Hematopoietic multipotent progenitor cell treated with erythropoietin and hydrocortisone succinate and interleukin-3 and kit ligand, for 6 days (in vitro differentiated cells): ENCODE data around the gene CCDC51.

Experiments used
- DNase-seq: peaks from one replicate; pipeline ENCODE4 v3.0.0-alpha.2; 2015

The CCDC51 gene

GRCh38 chr3:48418140-48418539 lies 21.8 kb downstream of the CCDC51 start:
- DNase-seq, result no peak

GRCh38 chr3:48417529-48418108 lies 22.3 kb downstream of the CCDC51 start:
- no peak for DNase-seq

GRCh38 chr3:48416546-48416945 lies 23.4 kb downstream of the CCDC51 start:
- no peak for DNase-seq

GRCh38 chr3:48416091-48416505 lies 23.8 kb downstream of the CCDC51 start:
- no peak for DNase-seq

GRCh38 chr3:48415251-48415953 lies 24.5 kb downstream of the CCDC51 start:
- no peak for DNase-seq

- no peak for DNase-seq
Observed at GRCh38 chr3:48414376-48415250, 25.3 kb downstream of the CCDC51 start.

- no peak for DNase-seq
Observed at GRCh38 chr3:48413611-48414010, 26.3 kb downstream of the CCDC51 start.

GRCh38 chr3:48413086-48413485 lies 26.8 kb downstream of the CCDC51 start:
- DNase-seq, result no peak

GRCh38 chr3:48412375-48413001 lies 27.4 kb downstream of the CCDC51 start:
- no peak for DNase-seq

GRCh38 chr3:48411606-48412374 lies 28.1 kb downstream of the CCDC51 start:
- no peak for DNase-seq

- DNase-seq, result no peak
Observed at GRCh38 chr3:48411041-48411588, 28.8 kb downstream of the CCDC51 start.

GRCh38 chr3:48410205-48411040 lies 29.5 kb downstream of the CCDC51 start:
- no peak for DNase-seq

- no peak for DNase-seq
Observed at GRCh38 chr3:48409291-48410201, 30.4 kb downstream of the CCDC51 start.

- no peak for DNase-seq
Observed at GRCh38 chr3:48408823-48409281, 31.1 kb downstream of the CCDC51 start.

GRCh38 chr3:48407542-48408099 lies 32.3 kb downstream of the CCDC51 start:
- DNase-seq, result no peak

GRCh38 chr3:48406443-48407431 lies 33.2 kb downstream of the CCDC51 start:
- no peak for DNase-seq

GRCh38 chr3:48405971-48406370 lies 33.9 kb downstream of the CCDC51 start:
- no peak for DNase-seq

- no peak for DNase-seq
Observed at GRCh38 chr3:48405343-48405881, 34.5 kb downstream of the CCDC51 start.
